Lung microvascular endothelial cell (primary cell): ENCODE data around the gene GSTM4. TPM values are rescaled to one million over a fixed set of nuclear protein-coding genes. Genes with fewer than 3 reads are reported as not detected.
A peak's percentile ranks its signal among the peaks of the same experiment; 100 is the strongest.

ENCODE experiments used
- DNase-seq, 2 donors: peaks; one replicate each; pipeline versions ENCODE4 v3.0.0 to v3.0.0-alpha.2; 2010; ENCODE audit warnings: low read depth in 2 of 2
- total RNA-seq: library from RNA; depleted of rRNA; stranded (reverse); fragments of >200 nt; gene quantifications from 2 replicates; pipeline ENCODE4 v1.2.1, GENCODE V29; 2014

GSTM4 gene
- total RNA-seq, 1 donor from 2014 or later: 0.40 TPM

GRCh38 chr1:109624201-109625010 is 31.5 kb upstream of the GSTM4 start:
- DNase-seq: no peak

DNA sequence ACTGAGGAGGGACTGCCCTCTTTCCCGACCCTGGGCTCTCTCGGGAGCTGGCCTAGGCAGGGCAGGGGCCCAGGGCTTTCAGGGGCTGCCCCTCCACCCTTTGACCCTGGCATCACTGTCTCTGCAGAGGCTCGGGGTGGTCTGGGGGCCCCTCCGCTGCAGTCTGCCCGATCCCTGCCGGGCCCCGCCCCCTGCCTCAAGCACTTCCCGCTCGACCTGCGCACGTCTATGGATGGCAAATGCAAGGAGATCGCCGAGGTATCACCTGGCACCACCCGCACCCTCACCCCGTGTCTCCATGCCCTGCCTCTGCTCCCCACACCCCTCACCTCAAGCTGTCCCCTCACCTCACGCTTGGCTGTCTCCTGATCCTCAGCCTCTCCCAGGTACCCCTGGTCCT is 30.7 kb upstream of the GSTM4 start:
- DNase-seq: no peak

DNA sequence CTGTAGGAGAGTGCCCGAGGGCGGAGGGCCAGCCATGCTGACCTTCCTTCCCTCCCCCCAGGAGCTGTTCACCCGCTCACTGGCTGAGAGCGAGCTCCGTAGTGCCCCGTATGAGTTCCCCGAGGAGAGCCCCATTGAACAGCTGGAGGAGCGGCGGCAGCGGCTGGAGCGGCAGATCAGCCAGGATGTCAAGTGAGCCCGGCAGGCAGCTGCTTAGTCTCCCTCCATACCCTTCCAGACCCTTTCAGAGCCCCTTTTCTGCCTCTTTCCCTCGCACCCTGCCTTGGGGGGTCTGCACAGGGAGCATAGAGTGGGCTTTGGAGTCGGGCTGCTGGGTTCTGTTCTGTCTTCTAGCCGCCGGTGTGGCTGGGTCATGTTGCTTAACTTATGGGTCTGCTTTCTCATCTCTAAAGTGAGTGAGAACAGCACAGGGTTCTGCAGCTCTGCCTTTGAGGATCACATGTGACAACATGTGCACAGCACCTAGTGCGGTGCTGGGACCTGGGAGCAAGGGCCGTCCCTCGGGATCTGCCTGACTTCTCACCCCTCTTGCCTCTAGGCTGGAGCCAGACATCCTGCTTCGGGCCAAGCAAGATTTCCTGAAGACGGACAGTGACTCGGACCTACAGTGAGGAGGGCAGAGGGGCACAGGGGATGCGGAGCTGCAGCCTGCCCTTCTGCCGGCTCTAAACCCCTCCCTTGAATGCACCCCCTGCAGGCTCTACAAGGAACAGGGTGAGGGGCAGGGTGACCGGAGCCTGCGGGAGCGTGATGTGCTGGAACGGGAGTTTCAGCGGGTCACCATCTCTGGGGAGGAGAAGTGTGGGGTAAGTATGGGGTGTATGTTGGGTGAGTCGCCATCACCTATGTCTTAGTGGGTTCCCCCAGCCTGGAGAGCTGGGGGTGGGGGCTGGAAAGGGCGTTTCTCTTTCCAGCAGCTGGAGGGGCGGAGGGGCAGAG is 30.0 kb upstream of the GSTM4 start:
- no peak for DNase-seq

- no peak for DNase-seq
Measured at GRCh38 chr1:109626682-109627408, 29.1 kb upstream of the GSTM4 start.

GRCh38 chr1:109627692-109628399 is 28.1 kb upstream of the GSTM4 start:
- no peak for DNase-seq

- DNase-seq: no peak
Measured at GRCh38 chr1:109628540-109629321, 27.2 kb upstream of the GSTM4 start.

DNA sequence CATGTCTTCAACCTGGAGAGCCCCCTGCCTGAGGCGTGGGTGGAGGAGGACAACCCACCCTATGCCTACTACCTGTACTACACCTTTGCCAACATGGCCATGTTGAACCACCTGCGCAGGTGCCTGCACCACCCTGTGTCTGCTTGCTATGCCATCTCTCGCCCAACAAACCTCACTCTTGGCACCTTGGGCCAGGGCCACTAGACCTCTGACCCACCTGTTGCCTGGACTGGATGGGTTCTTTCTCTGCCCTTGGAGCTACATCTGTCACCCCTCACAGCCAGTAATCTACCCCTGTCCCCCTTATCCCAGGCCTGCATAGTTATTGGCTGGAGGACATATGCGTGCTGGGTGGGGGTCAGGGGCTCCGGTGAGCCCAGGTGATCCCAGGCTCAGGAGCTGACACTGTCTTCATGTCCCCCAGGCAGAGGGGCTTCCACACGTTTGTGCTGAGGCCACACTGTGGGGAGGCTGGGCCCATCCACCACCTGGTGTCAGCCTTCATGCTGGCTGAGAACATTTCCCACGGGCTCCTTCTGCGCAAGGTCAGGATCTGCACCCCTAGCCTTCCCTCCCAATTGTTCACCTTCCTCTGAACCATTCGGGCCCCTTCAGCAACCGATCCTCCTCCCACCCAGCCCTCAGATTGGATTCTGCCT is 26.4 kb upstream of the GSTM4 start:
- DNase-seq: no peak

DNA sequence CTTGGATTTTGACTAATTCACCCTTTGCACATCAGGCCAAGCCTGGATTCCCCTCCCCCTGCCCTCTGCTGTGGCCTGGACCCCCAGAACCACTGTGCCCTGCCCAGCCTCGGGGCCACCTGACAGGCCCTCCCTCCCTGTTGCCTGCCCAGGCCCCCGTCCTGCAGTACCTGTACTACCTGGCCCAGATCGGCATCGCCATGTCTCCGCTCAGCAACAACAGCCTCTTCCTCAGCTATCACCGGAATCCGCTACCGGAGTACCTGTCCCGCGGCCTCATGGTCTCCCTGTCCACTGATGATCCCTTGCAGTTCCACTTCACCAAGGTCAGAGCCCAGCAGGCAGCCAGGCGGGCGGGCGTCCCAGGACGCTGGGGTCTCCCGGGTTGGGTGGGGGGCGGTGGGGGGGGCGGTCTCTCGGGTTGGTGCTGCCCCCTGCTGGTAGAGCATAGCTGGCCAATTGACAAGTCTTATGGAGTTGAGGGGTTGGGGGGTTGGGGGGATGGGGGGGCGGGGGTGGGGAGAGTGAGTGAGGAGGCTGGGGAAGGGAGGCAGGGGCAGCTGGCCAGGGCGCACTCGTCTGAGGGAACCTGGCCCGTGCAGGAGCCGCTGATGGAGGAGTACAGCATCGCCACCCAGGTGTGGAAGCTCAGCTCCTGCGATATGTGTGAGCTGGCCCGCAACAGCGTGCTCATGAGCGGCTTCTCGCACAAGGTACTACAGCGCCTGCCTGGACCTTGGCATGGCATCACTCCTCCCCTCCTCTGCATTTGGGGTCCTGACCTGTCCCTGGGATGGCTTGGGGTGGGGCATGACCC is 25.6 kb upstream of the GSTM4 start:
- DNase-seq: peak in 1 of 2 donors; percentile 45

- no peak for DNase-seq
Measured at GRCh38 chr1:109630898-109631512, 24.9 kb upstream of the GSTM4 start.

DNA sequence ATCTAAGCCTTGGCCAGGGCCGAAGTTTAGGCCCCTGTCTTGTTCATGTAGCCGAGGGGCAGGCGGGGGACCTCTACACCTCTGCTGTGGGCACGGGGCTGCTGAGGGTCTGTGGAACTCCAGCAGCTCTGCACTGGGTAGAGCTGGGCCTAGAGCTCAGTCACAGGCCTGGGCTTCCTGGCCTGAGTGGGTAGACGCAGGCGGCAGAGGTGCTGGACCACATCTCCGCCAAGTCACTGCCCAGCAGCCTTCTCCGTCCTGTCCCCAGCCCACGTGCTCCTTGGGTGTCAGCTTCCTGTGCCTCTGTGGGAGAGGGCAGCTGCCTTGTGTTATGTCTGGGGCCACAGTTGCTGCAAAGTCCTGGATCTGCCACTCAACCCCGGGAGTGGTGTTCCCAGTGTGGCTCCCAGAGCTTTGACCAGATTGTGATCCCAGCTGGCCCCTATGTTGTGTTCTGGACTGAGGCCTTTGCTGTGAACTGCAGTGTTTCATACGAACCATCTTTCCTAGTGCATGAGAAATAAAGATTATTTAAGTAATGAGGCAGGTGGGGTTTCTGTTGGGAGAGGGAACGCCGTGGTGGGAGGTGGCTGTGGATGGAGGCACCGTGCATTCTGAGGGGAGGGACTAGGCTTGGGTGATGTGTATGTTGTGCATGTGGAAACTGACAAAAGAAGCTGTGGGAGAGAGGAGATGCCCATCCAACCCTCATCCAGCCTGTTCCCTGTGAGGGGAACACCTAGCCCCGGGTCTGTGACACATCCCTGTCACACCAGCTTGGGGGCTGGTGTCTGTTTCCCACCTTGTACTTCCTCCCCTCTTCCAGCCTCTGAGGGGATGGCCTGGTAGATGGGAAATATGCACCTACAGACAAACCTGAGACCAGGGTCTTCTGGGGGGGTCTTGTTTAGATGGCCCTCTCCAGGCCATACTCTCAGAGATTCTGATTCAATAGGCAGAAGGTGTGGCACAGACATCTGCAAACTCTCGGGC is 24.1 kb upstream of the GSTM4 start:
- no peak for DNase-seq

DNA sequence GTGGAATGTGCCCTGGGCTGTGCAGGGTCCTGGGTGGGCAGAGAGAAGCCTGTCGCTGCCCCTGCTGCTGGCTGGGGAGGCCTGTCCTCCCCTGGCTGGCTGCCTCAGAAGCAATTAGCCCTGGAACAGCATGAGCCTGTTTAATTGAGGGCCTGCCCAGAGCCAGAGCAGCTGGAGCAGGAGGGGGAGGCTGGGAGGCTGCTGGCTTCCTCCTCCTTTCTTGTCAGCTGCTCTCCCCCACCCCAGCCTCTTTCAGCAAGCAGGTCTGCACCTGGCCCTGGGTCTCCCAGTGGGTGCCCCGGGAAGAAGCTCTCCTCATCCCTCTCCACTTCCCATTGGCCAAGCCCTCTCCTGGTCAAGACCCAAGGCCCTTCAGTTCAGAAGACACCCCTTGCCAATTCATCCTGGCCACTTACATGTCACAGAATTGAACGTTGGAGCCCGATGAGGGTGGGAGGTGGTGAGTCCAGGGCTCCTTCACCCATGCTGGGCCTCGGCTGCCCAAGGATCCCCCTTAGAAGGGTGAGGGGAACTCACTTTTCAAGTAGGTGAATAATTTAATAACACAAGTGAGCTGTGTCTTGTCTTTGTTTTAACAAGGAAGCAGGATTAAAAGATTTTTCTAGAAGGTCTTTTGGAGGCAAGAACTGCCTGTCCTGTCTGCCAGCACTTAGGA is 23.1 kb upstream of the GSTM4 start:
- no peak for DNase-seq

GRCh38 chr1:109634292-109634691 is 21.6 kb upstream of the GSTM4 start:
- DNase-seq: no peak

GRCh38 chr1:109634771-109635750 is 20.8 kb upstream of the GSTM4 start:
- no peak for DNase-seq

GRCh38 chr1:109635862-109636200 is 20.1 kb upstream of the GSTM4 start:
- no peak for DNase-seq

- peak; percentile 20 to 34 for DNase-seq
Measured at GRCh38 chr1:109636201-109636952, 19.5 kb upstream of the GSTM4 start.
